Cardiac fibroblast (primary cell): ENCODE measurements around the gene FOSL2.

Source experiments
- DNase-seq, 2 donors: peaks; one replicate each; pipeline versions ENCODE4 v3.0.0 to v3.0.0-alpha.2; 2010; ENCODE audit warnings: low read depth in 2 of 2
- H3K4me3 ChIP-seq, 2 donors: replicated peaks in 1 of 2; 1 replicate in 1 of 2; 2 replicates in 1 of 2; pipeline ENCODE4 v1.5.1; 2011; ENCODE audit warnings: low read depth in 2 of 2, low read length in 2 of 2, mild to moderate bottlenecking in 2 of 2, moderate library complexity in 1 of 2
- TF ChIP-seq, protein P1 (sequence below): IDR thresholded peaks from one replicate; pipeline ENCODE4 v1.5.1; 2011; ENCODE audit warnings: low read depth, mild to moderate bottlenecking, low read length, inconsistent platforms

The FOSL2 gene

DNA sequence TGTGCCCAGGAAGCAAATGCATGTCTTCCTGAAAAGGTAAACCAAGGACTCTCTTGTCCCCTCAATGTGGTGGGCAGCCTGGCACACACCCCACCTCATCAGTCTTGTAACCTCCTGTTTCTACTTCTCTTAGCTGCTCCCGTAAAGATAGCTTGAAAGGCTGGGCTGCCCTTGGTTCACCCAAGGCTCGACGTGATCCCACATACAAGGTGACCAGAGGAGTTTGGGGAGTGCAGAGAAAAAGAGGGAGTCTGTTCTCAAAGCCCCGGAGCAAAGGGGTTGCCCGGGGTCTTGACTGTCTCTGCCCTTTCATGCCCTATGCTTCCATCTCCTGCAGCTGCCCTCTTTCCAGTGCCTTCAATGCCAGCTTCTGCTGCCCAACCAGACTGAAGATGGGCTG lies 18.3 kb upstream of the FOSL2 start:
- no peak for DNase-seq
- TF ChIP-seq, protein P1, sequence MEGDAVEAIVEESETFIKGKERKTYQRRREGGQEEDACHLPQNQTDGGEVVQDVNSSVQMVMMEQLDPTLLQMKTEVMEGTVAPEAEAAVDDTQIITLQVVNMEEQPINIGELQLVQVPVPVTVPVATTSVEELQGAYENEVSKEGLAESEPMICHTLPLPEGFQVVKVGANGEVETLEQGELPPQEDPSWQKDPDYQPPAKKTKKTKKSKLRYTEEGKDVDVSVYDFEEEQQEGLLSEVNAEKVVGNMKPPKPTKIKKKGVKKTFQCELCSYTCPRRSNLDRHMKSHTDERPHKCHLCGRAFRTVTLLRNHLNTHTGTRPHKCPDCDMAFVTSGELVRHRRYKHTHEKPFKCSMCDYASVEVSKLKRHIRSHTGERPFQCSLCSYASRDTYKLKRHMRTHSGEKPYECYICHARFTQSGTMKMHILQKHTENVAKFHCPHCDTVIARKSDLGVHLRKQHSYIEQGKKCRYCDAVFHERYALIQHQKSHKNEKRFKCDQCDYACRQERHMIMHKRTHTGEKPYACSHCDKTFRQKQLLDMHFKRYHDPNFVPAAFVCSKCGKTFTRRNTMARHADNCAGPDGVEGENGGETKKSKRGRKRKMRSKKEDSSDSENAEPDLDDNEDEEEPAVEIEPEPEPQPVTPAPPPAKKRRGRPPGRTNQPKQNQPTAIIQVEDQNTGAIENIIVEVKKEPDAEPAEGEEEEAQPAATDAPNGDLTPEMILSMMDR, result no peak

DNA sequence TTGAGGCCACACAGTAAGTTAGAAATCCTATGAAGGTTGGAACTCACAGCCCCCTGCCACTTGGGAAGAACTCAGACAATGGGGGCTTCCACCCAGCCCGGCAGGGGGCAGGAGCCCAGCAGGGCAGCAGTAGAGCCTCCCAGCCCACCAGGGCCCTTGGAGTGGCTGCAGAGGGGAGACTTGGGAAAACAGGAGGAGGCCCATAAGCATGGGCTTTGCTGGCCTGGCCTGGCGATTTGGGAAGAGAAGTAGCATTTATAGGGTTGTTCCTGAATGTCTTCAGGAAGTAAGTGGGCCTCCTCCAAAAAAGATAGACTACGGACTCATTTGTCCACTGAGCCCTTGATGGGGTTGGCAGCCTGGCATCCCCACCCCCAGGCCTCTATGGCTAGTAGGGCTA lies 17.4 kb upstream of the FOSL2 start:
- TF ChIP-seq, protein P1, result no peak
- no peak overlapping the region for H3K4me3 ChIP-seq
- no peak for DNase-seq

More for the DNA sequence above, 18.3 kb upstream of the FOSL2 start:
- no peak overlapping the region for H3K4me3 ChIP-seq

DNA sequence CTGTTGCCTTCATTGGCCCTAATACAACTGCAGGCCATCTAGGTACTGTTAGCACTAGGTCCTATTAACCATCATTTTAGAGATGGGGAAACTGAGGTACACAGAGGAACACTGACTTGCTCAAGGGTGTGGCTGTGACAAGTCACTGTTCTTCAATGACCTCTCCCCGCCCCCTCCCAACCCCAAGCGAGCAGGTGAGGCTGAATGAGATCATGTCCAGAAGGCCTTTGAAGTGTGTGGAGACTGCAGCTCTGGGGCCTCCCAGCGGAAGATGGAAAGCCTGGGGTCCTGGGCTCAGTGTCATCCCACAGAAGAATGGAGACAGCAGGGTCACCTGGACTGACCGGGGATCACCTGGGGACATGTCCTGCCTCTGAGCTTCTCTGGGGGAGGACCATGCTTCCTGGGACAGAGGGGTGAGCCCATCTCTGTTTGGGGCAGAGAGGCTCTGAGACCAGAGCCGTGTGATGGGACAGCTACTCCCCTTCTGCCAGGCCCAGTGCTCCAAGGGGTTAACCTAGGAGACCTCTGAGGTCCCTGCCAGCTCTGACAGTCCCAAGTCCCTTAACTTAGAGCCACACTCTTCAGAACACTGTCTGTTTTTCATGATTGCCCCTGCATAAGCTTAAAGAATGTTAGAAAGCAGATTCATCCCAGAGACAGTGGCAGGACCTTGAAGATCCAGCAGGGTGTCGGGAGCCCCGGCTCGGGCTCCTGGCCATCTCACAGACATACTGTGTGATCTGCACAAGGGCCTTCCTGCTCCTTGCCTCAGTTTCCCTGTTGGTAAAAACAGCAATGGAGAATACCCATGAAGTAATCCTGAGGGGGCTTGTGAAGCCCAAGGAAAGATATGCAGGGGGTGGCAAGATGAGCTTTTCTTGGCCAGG lies 16.7 kb upstream of the FOSL2 start:
- TF ChIP-seq, protein P1, result no peak
- no peak overlapping the region for H3K4me3 ChIP-seq
- no peak for DNase-seq

DNA sequence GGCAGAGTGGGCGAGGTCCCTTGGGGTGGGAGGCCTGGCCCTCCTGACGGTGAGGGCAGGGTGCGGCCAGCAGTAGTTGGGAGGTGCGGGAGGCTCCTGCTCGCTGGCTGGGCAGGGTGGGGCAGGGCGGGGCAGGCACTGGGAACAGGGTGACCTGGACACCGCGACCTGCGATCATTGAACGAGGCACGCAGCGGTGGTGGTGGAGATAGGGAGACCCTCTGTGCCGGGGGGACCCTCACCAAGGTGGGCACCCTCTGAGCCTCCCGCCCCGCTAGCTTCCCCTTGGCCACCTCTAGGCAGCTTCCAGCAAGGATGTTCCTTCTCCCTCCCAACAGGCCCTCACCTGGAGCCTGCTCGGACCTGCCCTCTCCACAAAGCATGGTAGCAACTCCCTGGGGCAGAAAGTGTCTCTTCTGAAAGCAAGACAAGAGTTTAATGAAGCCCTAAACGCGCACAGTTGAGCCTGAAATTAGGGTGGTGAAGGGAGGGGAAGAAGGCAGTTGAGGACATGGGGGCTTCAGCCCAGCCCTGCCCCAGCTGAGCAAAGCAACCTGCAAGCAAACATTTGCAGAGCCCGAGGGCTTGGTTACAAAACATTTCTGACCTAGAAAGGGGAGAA lies 15.4 kb upstream of the FOSL2 start:
- DNase-seq, result no peak
- no peak overlapping the region for H3K4me3 ChIP-seq
- TF ChIP-seq, protein P1, result no peak

DNA sequence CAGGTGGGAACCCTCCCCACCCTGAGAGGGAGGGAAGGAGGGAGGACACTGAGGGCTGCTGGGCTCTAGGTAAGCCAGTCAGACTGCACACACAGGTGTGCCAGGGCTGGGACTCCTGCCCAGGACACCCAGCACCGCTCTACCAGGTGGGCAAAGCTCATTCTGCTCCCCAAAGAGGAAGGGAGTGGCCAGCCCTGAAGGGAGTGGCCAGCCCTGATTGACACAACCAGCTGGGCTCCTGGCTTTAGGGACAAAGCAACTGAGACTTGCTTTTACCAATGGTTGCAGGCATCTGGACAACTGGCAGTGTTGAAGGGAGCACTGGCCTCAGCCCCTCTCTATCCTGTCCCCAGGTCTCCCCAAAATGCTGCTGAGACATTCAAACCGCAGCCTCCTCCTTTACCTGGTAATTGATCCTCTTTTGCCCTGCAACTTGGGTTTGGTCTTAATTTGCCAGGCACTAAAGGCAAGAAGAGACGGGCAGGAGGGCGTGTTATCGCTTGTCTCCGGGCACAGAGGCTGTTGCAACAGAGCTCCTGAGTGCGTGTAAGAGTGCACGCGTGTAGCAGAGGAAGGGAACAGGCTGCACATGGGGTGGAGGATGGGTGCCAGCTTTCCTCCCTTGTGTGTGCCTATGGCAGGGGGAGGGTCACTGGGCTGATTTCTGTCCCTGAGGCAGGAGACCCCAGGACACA lies 14.5 kb upstream of the FOSL2 start:
- TF ChIP-seq, protein P1, result no peak
- no peak overlapping the region for H3K4me3 ChIP-seq
- DNase-seq, result no peak

DNA sequence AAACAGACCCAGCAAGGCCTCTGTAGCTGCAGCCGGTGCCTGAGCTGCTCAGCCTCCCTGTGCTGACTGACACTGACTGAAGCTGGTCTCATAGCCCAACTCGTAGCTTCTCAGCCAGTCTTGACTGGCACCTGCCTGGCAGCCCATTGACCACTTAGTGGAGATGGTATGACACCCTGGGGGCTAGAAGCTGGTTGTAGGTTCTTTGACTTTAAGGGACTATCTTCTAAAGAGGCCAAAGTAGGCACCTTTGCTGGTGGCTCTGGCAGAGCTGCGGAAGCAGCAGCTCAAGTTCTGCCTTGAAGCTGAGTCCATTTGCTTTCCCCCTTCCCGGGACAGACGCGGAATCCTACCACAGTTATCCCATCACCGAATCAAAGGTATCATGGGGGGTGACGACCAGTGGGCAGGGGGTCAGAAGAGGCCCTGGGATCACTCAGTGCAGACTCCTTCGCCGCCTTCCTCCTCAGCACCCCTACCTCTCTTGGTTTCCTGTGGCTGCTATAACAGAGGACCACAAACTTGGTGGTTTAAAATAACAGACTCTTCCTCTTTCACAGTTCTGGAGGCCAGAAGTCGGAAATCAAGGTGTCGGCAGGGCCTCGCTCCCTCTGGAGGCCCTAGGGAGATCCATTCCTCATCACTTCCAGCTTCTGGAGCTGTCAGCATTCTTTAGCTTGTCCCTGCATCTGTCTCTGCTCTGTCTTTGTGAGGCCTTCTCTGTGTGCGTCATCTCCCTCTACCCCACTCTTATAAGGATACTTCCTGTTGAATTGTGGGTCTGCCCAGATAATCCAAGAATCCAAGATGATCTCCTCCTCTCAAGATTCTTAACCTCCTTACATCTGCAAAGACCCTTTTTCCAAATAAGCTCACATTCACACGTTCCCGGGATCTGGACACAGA lies 13.7 kb upstream of the FOSL2 start:
- DNase-seq, result no peak
- H3K4me3 ChIP-seq, result no peak overlapping the region
- TF ChIP-seq, protein P1, result no peak
